Mucosa of stomach (tissue), 1 donor: ENCODE data around the gene AKAP17A.

ENCODE experiments used
- H3K27me3 ChIP-seq: one replicate; pipeline ENCODE4 v1.7.0; 2013; ENCODE audit warnings: mild to moderate bottlenecking, low read length; ENCODE audit not compliant: control insufficient read depth, insufficient read depth
- H3K36me3 ChIP-seq: one replicate; pipeline ENCODE4 v1.7.0; 2013; ENCODE audit warnings: low read length; ENCODE audit not compliant: control insufficient read depth, insufficient read depth
- H3K4me1 ChIP-seq: one replicate; pipeline ENCODE4 v1.7.0; 2013; ENCODE audit warnings: mild to moderate bottlenecking, low read length; ENCODE audit not compliant: control insufficient read depth, insufficient read depth
- H3K4me3 ChIP-seq: one replicate; pipeline ENCODE4 v1.7.0; 2013; ENCODE audit warnings: low read length
- H3K9ac ChIP-seq: one replicate; pipeline ENCODE4 v1.7.0; 2013; ENCODE audit warnings: mild to moderate bottlenecking, low read length, moderate library complexity
- H3K9me3 ChIP-seq: one replicate; pipeline ENCODE4 v1.7.0; 2013; ENCODE audit warnings: mild to moderate bottlenecking, low read length, moderate library complexity; ENCODE audit not compliant: control insufficient read depth
- donor health status: Pancreatic carcinoma.

The AKAP17A gene

DNA sequence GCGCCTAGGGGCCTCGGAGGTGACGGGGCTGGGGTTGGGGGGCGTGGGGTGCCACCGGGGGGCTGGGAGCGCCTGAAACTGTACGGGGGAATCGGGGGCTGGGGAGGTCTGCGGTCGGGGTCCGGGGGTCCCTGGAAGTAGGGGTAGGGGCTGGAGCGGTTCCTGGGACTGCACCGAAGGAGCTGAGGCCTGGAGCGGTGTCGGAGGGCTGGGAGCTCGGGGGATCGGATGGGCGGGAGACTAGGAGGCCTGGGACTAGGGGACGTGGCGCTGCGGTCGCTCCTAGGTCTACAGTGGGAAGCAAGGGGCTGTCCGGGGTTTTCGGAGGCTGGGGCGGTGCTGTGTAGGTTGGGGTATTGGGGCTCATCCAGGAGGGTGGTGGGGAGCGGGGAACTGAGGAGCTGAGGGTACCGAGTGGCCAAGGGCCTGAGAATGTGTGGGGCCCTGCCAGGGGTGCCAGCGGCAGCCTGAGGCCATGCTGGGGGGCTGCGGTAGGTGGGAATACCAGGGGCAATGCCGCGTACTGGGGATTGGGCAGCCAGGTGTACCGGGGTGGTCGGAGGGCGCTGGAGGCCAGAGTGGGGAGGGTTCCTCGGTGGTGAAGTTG lies 562 bp downstream of the AKAP17A start:
- peaks cover 20% of the 10 kb centered on the region for H3K36me3 ChIP-seq
- peak overlapping the region; percentile 77 for H3K4me3 ChIP-seq
- peaks cover 14% of the 10 kb centered on the region for H3K4me1 ChIP-seq
- H3K9me3 ChIP-seq = no peaks in the 10 kb centered on the region
- H3K9ac ChIP-seq = peak overlapping the region; percentile 97
- H3K27me3 ChIP-seq = no peaks in the 10 kb centered on the region

DNA sequence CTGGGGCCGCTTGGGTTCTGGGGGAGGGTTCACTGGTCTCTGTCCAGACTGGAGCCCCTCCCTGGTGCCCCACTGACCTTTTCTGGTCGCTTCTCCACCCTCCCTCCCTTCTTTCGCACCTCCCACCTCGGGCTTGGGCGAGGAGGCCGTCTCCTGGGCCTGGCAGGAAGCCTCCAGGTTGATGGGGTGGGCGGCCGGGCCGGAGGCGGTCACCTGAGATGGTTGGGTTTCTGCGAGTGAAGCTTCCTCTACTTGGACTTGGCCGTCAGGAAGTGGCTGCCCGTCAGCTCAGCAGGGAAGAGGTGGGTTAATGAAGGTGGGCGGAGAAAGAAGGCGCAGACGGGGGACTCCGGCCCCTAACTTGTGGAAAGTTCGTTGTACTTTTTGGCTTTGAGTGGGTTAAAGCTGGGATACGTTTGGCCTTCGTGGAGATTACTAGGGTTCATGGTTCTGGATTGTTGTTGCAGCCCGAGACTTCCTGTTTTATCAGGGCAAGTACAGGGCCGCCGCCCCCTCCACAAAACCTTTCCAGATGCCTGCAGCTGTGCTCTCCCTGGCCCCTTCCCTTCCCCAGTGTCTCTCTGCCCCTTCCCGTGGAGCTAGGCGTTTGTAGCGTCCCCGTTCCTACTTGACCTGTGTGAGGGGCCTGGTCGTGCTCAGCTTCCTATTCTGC lies 1.2 kb downstream of the AKAP17A start:
- Histone ChIP-seq H3K27me3 (no peaks in the 10 kb centered on the region), H3K4me3 (peak overlapping the region; percentile 77), H3K36me3 (peaks cover 26% of the 10 kb centered on the region), H3K4me1 (peaks cover 14% of the 10 kb centered on the region), H3K9ac (peak overlapping the region; percentile 97), H3K9me3 (no peaks in the 10 kb centered on the region)

DNA sequence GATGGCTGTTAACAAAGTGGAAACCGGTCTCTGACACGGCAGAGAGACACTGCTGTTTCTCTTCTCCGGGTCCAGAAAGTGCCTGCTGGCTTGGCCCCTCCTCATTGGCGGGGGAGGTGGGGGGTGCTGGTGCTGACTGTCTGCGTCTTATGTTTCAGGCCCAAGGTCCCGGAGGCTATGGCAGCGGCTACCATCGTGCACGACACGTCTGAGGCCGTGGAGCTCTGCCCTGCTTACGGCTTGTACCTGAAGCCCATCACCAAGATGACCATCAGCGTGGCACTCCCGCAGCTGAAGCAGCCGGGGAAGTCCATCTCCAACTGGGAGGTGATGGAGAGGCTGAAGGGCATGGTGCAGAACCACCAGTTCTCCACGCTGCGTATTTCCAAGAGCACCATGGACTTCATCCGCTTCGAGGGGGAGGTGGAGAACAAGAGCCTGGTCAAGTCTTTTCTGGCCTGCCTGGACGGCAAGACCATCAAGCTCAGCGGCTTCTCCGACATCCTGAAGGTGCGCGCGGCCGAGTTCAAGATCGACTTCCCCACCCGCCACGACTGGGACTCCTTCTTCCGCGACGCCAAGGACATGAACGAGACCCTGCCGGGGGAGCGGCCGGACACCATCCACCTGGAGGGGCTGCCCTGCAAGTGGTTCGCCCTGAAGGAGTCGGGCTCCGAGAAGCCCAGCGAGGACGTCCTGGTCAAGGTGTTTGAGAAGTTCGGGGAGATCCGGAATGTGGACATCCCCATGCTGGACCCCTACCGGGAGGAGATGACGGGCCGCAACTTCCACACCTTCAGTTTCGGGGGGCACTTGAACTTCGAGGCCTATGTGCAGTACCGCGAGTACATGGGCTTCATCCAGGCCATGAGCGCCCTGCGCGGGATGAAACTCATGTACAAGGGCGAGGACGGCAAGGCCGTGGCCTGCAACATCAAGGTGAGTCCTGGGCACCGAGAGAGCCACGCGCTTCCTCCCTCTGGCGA lies 2.2 kb downstream of the AKAP17A start:
- Histone ChIP-seq H3K4me3 (peak overlapping the region; percentile 77), H3K9me3 (no peaks in the 10 kb centered on the region), H3K4me1 (peaks cover 14% of the 10 kb centered on the region), H3K36me3 (peaks cover 28% of the 10 kb centered on the region), H3K27me3 (no peaks in the 10 kb centered on the region), H3K9ac (peak overlapping the region; percentile 97)

DNA sequence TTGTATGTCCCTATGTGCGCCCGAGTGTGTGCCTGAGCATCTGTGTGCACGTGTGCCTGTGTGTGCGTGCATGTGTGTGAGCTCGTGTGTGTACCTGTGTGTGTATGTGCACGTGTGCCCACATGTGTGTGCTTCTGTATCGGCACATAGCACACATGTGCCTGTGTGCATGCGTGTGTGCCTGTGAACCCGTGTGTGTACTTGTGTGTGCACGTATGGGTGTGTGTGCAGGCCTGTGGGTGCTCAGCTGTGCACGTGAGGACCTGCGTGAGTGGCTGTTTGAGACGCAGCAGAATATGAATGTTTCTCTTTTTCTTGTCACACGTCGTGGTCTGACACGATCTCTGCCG lies 4.3 kb downstream of the AKAP17A start:
- Histone ChIP-seq H3K4me3 (no peak overlapping the region), H3K9ac (no peak overlapping the region), H3K36me3 (peaks cover 28% of the 10 kb centered on the region), H3K9me3 (no peaks in the 10 kb centered on the region), H3K4me1 (peaks cover 14% of the 10 kb centered on the region), H3K27me3 (no peaks in the 10 kb centered on the region)

DNA sequence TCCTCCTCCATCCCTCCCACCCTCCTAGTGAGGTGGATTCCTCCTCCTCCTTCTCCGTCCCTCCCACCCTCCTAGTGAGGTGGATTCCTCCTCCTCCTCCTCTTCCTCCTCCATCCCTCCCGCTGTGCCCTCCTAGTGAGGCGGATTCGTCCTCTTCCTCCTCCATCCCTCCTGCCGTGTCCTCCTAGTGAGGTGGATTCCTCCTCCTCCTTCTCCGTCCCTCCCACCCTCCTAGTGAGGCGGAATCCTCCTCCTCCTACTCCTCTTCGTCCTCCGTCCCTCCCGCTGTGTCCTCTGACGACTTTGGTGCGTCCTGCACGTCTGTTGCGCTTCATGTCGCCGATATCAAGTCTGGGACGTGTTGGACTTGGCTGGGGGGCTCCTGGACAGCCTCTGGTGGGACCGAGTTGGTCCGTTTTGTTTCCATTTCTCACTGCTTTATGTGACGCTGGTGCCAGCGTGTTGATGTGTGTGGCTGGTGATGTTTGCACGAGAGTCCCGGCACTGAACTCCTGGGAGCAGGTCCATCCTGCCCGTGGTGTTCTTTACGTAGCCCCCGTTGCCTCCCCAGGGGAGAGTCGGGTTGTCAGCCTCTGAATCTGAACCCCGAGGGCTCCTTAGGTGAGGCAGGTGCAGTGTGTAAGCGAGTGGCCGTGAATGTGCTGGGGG lies 5.4 kb downstream of the AKAP17A start:
- peaks cover 14% of the 10 kb centered on the region for H3K4me1 ChIP-seq
- H3K4me3 ChIP-seq = no peak overlapping the region
- no peaks in the 10 kb centered on the region for H3K27me3 ChIP-seq
- no peaks in the 10 kb centered on the region for H3K9me3 ChIP-seq
- H3K36me3 ChIP-seq = peaks cover 28% of the 10 kb centered on the region
- no peak overlapping the region for H3K9ac ChIP-seq

DNA sequence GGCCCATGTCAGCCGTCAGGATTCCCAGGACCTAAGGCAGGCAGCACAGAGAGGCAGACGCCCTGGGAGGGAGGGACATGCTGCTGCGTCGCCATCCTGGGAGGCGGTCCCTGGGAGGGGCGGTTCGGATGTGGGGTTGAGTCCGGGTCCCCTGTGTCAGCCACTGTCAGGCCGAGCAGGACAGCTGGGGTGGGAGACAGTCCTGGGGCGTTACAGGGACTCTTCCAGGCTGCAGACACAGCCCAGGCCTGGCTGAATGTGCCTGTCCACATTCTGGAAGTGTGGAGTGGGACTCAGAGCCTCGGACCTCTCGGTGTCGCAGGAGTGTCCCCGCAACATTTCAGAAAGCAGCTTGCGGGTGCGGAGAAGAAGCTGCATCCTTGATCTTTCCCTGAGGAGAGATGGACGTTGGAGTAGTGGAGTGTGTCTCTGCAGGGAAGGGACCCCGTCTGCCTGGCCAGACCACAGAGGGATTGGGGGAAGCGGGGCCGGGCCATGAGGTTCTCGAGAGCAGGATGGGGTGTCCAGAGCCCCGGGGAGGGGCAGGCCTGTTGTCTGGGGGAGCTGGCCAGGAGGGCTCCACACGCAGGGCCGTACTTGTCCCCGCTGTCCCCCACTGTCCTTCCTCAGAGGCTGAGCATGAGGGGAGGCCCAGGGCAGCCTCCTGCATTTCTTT lies 6.1 kb downstream of the AKAP17A start:
- H3K36me3 ChIP-seq = peaks cover 28% of the 10 kb centered on the region
- H3K4me3 ChIP-seq = no peak overlapping the region
- H3K9ac ChIP-seq = no peak overlapping the region
- H3K27me3 ChIP-seq = no peaks in the 10 kb centered on the region
- H3K4me1 ChIP-seq = peaks cover 14% of the 10 kb centered on the region
- no peaks in the 10 kb centered on the region for H3K9me3 ChIP-seq

DNA sequence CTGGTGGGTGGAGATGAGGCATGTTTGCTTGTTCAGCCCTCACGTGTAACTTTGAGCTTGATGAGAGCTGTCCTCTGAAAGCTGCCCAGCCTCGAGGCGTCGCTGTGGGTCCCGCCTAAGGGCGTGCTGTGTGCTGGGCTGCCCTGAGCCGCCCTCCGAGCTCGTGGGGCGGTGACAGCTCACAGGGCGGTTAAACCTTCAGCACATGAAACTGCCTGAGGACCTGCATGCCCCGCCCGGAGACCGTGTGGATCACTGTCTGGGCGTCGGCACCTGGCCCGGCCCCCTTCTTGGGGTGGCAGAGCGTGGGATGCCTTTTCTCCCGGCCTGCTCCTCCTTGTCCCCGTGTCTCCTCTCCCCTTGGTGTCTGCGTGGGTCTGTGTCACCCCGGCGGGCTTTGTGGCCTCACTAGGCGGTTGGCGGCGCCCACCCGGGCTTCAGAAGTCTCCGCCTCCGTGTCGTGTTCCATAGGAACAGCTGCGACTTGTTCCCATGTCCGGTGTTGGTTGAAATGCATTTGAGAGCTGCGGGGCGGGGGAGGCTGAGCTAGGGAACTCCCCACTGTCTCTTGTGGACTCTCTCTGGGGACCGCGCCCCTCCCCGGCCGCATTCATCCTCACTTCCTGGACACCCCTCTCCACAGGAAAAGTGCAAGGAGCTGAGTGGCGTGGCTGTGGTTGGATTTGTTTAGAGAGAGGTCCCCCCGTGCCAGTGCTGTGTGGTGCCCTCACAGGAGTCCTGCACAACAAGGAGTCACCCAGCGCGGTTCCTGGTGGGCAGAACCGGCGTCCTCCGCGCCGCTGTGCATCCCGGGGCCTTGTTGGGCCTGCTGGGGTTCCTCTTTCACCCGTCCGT lies 6.8 kb downstream of the AKAP17A start:
- H3K36me3 ChIP-seq = peaks cover 28% of the 10 kb centered on the region
- H3K4me1 ChIP-seq = peaks cover 9% of the 10 kb centered on the region
- no peaks in the 10 kb centered on the region for H3K9me3 ChIP-seq
- no peaks in the 10 kb centered on the region for H3K27me3 ChIP-seq
- H3K9ac ChIP-seq = no peak overlapping the region
- no peak overlapping the region for H3K4me3 ChIP-seq

DNA sequence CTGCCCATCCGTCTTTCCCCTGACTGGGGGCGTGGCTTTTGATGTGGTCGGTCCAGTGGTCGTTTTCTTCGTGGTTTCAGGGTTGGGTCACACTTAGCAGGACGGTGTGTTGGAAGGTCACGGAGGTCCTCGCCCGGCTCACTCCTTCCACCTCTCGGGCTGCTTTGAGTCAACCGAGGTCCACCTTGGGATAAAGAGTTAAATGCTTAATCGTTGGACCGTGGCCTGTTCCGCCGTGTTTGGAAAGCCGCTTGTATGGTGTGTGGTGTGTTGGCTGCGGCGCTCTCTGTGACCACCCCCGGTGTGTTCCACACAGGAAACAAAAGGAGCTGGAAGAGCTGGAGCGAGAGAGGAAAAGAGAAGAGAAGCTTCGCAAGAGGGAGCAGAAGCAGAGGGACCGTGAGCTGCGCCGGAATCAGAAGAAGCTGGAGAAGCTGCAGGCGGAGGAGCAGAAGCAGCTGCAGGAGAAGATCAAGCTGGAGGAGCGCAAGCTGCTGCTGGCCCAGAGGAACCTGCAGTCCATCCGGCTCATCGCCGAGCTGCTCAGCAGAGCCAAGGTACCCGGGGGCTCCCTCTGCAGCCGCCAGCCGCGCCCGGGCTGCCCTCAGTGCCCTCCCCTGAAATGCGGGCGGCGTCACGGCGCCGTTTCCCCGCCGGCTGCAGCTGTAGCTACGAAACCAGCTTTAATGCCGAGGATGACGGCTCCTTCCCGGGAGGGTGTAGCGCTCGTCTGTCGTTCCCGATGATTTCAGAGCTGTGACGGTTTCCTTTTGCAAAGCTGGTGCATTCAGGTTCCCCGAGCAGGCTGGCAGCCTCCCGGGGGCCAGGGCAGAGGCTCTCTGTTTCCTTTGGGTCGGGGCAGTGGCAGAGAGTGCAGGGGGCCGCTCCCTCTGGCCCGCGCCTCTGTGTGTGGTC lies 7.7 kb downstream of the AKAP17A start:
- Histone ChIP-seq H3K36me3 (peaks cover 22% of the 10 kb centered on the region), H3K4me3 (no peak overlapping the region), H3K27me3 (no peaks in the 10 kb centered on the region), H3K4me1 (peaks cover under 1% of the 10 kb centered on the region), H3K9me3 (no peaks in the 10 kb centered on the region), H3K9ac (no peak overlapping the region)

DNA sequence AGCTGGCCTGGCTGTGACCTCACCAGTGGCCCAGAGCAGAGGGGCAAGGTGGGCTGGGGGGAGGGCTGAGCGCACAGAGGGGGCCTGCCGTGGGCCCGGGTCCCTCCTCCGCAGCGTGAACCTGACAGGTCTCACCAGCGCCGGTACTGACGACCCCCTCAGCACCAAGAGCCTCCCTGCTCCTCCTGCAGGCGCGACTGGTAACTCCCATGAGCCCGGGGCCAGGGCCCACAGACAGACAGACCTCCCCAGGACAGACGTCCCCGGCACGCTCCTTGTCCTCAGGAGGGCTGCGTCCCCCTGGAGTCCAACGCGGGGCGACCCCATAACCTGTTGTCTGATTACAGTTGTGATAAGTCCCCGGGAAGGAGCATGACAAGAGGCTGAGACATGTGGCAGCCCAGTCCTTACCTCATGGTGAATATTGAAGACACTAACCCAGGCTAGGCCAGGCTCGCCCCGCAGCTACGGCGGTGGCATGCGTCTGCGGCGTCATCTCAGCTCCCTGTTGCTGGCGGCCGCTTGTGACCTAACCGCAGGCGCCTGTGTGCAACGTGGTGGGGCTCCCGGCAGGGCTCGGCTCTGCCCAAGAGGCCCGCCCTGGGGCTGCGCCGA lies 8.5 kb downstream of the AKAP17A start:
- H3K9ac ChIP-seq = no peak overlapping the region
- no peak overlapping the region for H3K4me3 ChIP-seq
- H3K4me1 ChIP-seq = no peaks in the 10 kb centered on the region
- no peaks in the 10 kb centered on the region for H3K27me3 ChIP-seq
- peaks cover 18% of the 10 kb centered on the region for H3K36me3 ChIP-seq
- no peaks in the 10 kb centered on the region for H3K9me3 ChIP-seq
